Astrocyte (in vitro differentiated cells and primary cell): ENCODE results near the gene ZAP70. TPM values are rescaled to one million over a fixed set of nuclear protein-coding genes. Genes with fewer than 3 reads are reported as not detected.

Experiments
- DNase-seq: peaks from one replicate; pipeline ENCODE4 v3.0.0-alpha.2; 2010; ENCODE audit warnings: low read depth
- FAIRE-seq: peaks from 2 replicates; lab custom pipeline; 2011; peaks lifted over from hg19 to GRCh38; lab: Jason Lieb, UNC
- H2AFZ ChIP-seq: 2 replicates; pipeline ENCODE4 v1.6.0; 2012; ENCODE audit warnings: low read depth, low read length, inconsistent platforms
- H3K27ac ChIP-seq: 2 replicates; pipeline ENCODE4 v1.5.1; 2011; ENCODE audit warnings: low read depth, low read length, inconsistent platforms
- H3K27me3 ChIP-seq: 2 replicates; pipeline ENCODE4 v1.6.0; 2011; ENCODE audit warnings: low read length, inconsistent platforms; ENCODE audit not compliant: insufficient read depth
- H3K36me3 ChIP-seq: 2 replicates; pipeline ENCODE4 v1.5.1; 2011; ENCODE audit warnings: low read length, inconsistent platforms; ENCODE audit not compliant: insufficient read depth
- H3K4me1 ChIP-seq: 2 replicates; pipeline ENCODE4 v1.5.1; 2011; ENCODE audit warnings: low read length, inconsistent platforms; ENCODE audit not compliant: insufficient read depth
- H3K4me2 ChIP-seq: 2 replicates; pipeline ENCODE4 v1.6.0; 2012; ENCODE audit warnings: low read length, inconsistent platforms
- H3K4me3 ChIP-seq: 2 replicates; pipeline ENCODE4 v1.5.1; 2011; ENCODE audit warnings: low read depth, mild to moderate bottlenecking, low read length, inconsistent platforms; ENCODE audit not compliant: insufficient read depth
- H3K79me2 ChIP-seq: 2 replicates; pipeline ENCODE4 v1.6.0; 2012; ENCODE audit warnings: mild to moderate bottlenecking, low read length, inconsistent platforms; ENCODE audit not compliant: insufficient read depth
- H3K9ac ChIP-seq: 2 replicates; pipeline ENCODE4 v1.6.0; 2012; ENCODE audit warnings: mild to moderate bottlenecking, low read length, inconsistent platforms
- H3K9me3 ChIP-seq: 2 replicates; pipeline ENCODE4 v1.5.1; 2012; ENCODE audit warnings: low read depth, mild to moderate bottlenecking, low read length, inconsistent platforms; ENCODE audit not compliant: insufficient read depth
- H4K20me1 ChIP-seq: 2 replicates; pipeline ENCODE4 v1.6.0; 2012; ENCODE audit warnings: low read length, inconsistent platforms; ENCODE audit not compliant: insufficient read depth
- H3K27ac Mint-ChIP-seq: one replicate; pipeline ENCODE4 v1.8.0; 2021; ENCODE audit warnings: mild to moderate bottlenecking, mixed read lengths; ENCODE audit not compliant: unreplicated experiment
- H3K27me3 Mint-ChIP-seq: one replicate; pipeline ENCODE4 v1.8.0; 2021; ENCODE audit warnings: low read depth, mixed read lengths; ENCODE audit not compliant: unreplicated experiment
- H3K36me3 Mint-ChIP-seq: one replicate; pipeline ENCODE4 v1.8.0; 2021; ENCODE audit warnings: low read depth, mixed read lengths; ENCODE audit not compliant: unreplicated experiment
- H3K4me1 Mint-ChIP-seq: one replicate; pipeline ENCODE4 v1.8.0; 2021; ENCODE audit warnings: low read depth, mixed read lengths; ENCODE audit not compliant: unreplicated experiment
- H3K4me3 Mint-ChIP-seq: one replicate; pipeline ENCODE4 v1.8.0; 2021; ENCODE audit warnings: mild to moderate bottlenecking, moderate library complexity, mixed read lengths; ENCODE audit not compliant: unreplicated experiment
- H3K9me3 Mint-ChIP-seq: one replicate; pipeline ENCODE4 v1.8.0; 2021; ENCODE audit warnings: mild to moderate bottlenecking, mixed read lengths; ENCODE audit not compliant: unreplicated experiment
- EZH2 ChIP-seq: IDR thresholded peaks from 2 replicates; pipeline ENCODE4 v1.6.1; 2012; ENCODE audit warnings: mild to moderate bottlenecking, low read length, inconsistent platforms; ENCODE audit not compliant: insufficient read depth
- total RNA-seq: library from RNA; stranded (reverse); gene quantifications from 2 replicates; pipeline ENCODE4 v1.2.1, GENCODE V29; 2021
- TF ChIP-seq, protein P1 (sequence below): IDR thresholded peaks from 2 replicates; pipeline ENCODE4 v1.5.1; 2011; ENCODE audit warnings: low read depth, mild to moderate bottlenecking, inconsistent platforms, low read length, moderate library complexity; ENCODE audit not compliant: insufficient read depth

ZAP70 gene
- total RNA-seq, 1 donor from 2014 or later: 0.73 TPM

DNA sequence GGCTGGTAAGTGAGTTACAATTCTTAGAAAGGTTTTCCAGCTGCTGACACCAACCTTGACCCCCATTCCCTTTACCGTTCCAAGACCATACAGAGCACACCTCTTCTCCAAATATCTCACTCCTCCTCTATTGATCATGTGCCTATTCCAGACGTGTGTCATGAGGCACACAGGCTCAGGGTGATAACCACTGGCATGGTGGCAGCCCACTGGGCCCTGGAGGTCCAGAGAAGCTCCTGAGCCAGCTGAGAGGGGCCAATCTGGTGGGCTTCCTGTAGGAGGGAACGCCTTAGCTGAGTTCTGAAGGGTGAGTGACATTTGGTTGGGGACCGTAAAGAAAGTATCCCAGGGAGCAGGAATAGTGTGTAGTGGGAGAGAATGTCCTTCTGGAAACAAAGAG is 28.3 kb downstream of the ZAP70 start:
- Mint-ChIP-seq H3K27ac (no peak overlapping the region), H3K4me3 (no peak overlapping the region), H3K27me3 (peaks cover 16% of the 10 kb centered on the region), H3K9me3 (peaks cover 3% of the 10 kb centered on the region), H3K4me1 (peaks cover 10% of the 10 kb centered on the region), H3K36me3 (peaks cover 5% of the 10 kb centered on the region)
- no peaks in the 10 kb centered on the region for H3K79me2 ChIP-seq
- H3K9ac ChIP-seq: no peak overlapping the region
- no peaks in the 10 kb centered on the region for H3K27me3 ChIP-seq
- H3K4me3 ChIP-seq: no peak overlapping the region
- H3K27ac ChIP-seq: no peak overlapping the region
- TF ChIP-seq, protein P1, sequence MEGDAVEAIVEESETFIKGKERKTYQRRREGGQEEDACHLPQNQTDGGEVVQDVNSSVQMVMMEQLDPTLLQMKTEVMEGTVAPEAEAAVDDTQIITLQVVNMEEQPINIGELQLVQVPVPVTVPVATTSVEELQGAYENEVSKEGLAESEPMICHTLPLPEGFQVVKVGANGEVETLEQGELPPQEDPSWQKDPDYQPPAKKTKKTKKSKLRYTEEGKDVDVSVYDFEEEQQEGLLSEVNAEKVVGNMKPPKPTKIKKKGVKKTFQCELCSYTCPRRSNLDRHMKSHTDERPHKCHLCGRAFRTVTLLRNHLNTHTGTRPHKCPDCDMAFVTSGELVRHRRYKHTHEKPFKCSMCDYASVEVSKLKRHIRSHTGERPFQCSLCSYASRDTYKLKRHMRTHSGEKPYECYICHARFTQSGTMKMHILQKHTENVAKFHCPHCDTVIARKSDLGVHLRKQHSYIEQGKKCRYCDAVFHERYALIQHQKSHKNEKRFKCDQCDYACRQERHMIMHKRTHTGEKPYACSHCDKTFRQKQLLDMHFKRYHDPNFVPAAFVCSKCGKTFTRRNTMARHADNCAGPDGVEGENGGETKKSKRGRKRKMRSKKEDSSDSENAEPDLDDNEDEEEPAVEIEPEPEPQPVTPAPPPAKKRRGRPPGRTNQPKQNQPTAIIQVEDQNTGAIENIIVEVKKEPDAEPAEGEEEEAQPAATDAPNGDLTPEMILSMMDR: no peak
- no peak for TF ChIP-seq EZH2
- H3K4me1 ChIP-seq: peaks cover 6% of the 10 kb centered on the region
- FAIRE-seq: no peak
- no peaks in the 10 kb centered on the region for H3K9me3 ChIP-seq
- DNase-seq: no peak
- no peak overlapping the region for H3K4me2 ChIP-seq
- H4K20me1 ChIP-seq: no peaks in the 10 kb centered on the region
- no peak overlapping the region for H2AFZ ChIP-seq
- H3K36me3 ChIP-seq: no peaks in the 10 kb centered on the region

DNA sequence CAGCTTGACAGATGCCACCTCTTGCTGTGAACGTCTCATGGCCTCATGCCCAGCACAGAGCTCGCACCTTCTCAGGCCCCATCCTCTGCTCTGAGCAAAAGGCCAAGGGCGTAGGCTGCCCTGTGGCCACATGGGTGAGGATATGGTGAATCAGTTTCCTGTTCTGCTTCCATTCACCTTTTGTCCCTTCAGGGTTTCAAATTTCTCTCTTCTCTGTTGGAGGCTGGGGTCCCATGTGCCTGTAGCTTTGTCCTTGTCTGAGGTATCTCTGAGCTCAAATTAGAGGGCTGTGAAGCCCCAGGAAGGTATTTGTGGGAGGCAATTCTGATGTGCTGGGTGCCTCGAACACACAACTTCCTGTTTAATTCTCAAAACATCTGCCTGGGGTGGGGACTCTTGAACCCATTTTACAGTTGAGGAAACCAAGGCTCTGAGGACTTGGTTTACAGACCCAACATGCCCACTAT is 29.0 kb downstream of the ZAP70 start:
- Histone ChIP-seq H2AFZ (no peak overlapping the region), H3K27ac (no peak overlapping the region), H3K27me3 (no peaks in the 10 kb centered on the region), H3K4me1 (peaks cover 6% of the 10 kb centered on the region), H3K9me3 (no peaks in the 10 kb centered on the region), H3K9ac (no peak overlapping the region), H4K20me1 (no peaks in the 10 kb centered on the region), H3K79me2 (no peaks in the 10 kb centered on the region), H3K36me3 (no peaks in the 10 kb centered on the region), H3K4me3 (no peak overlapping the region), H3K4me2 (peak overlapping the region; percentile 9)
- Mint-ChIP-seq H3K9me3 (peaks cover 3% of the 10 kb centered on the region), H3K4me1 (peaks cover 12% of the 10 kb centered on the region), H3K4me3 (no peak overlapping the region), H3K36me3 (peaks cover 5% of the 10 kb centered on the region), H3K27ac (no peak overlapping the region), H3K27me3 (peaks cover 12% of the 10 kb centered on the region)
- DNase-seq (no peak), FAIRE-seq (no peak)
- TF ChIP-seq EZH2: no peak
- TF ChIP-seq, protein P1: no peak

- Histone ChIP-seq H3K36me3 (no peaks in the 10 kb centered on the region), H3K27ac (no peak overlapping the region), H2AFZ (no peak overlapping the region), H3K9ac (no peak overlapping the region), H3K79me2 (no peaks in the 10 kb centered on the region), H3K4me2 (no peak overlapping the region), H4K20me1 (no peaks in the 10 kb centered on the region), H3K9me3 (no peaks in the 10 kb centered on the region), H3K27me3 (no peaks in the 10 kb centered on the region), H3K4me1 (peaks cover 6% of the 10 kb centered on the region), H3K4me3 (no peak overlapping the region)
- no peak for FAIRE-seq
- H3K4me3 Mint-ChIP-seq: no peak overlapping the region
- H3K36me3 Mint-ChIP-seq: peaks cover 5% of the 10 kb centered on the region
- no peaks in the 10 kb centered on the region for H3K9me3 Mint-ChIP-seq
- no peak for TF ChIP-seq EZH2
- TF ChIP-seq, protein P1: no peak
- H3K27ac Mint-ChIP-seq: no peak overlapping the region
- no peak for DNase-seq
- H3K27me3 Mint-ChIP-seq: peaks cover 3% of the 10 kb centered on the region
- H3K4me1 Mint-ChIP-seq: peaks cover 18% of the 10 kb centered on the region
These were observed 30.5 kb downstream of the ZAP70 start for GRCh38 chr2:97743913-97744312.
